HepG2 (cell line): ENCODE data around the gene GADD45GIP1. TPM values are rescaled to one million over a fixed set of nuclear protein-coding genes. Genes with fewer than 3 reads are reported as not detected.

Source experiments
- DNMT3B ChIP-seq: conservative IDR thresholded peaks from 2 replicates; pipeline ENCODE4 v1.6.1; 2016; ENCODE audit warnings: missing biosample characterization, control low read depth
- ELF4 ChIP-seq: sonication (generic); formaldehyde crosslinking; IDR thresholded peaks from 2 replicates; pipeline ENCODE4 v1.5.0; 2020; ENCODE audit warnings: missing genetic modification reagents, mild to moderate bottlenecking, moderate library complexity, borderline replicate concordance
- ETV6 ChIP-seq: sonication (generic); formaldehyde crosslinking; conservative IDR thresholded peaks from 2 replicates; pipeline ENCODE4 v1.4.0; 2020; ENCODE audit warnings: missing genetic modification reagents
- FOXK1 ChIP-seq: sonication (generic); formaldehyde crosslinking; IDR thresholded peaks from 2 replicates; pipeline ENCODE4 v1.4.0; 2020; ENCODE audit warnings: low read depth, missing genetic modification reagents, borderline replicate concordance
- HINFP ChIP-seq: sonication (generic); formaldehyde crosslinking; IDR thresholded peaks from 2 replicates; pipeline ENCODE4 v1.4.0; 2020; ENCODE audit warnings: low read depth, mild to moderate bottlenecking, missing genetic modification reagents
- IRF9 ChIP-seq: sonication (generic); formaldehyde crosslinking; IDR thresholded peaks from 2 replicates; pipeline ENCODE4 v1.8.0; 2022; ENCODE audit warnings: missing genetic modification reagents, mild to moderate bottlenecking, borderline replicate concordance
- JUNB ChIP-seq: sonication (generic); formaldehyde crosslinking; IDR thresholded peaks from 2 replicates; pipeline ENCODE4 v1.8.0; 2022; ENCODE audit warnings: missing genetic modification reagents, mild to moderate bottlenecking, borderline replicate concordance
- LRRFIP1 ChIP-seq: sonication (generic); formaldehyde crosslinking; conservative IDR thresholded peaks from 2 replicates; pipeline ENCODE4 v1.4.0; 2020; ENCODE audit warnings: missing genetic modification reagents
- MED8 ChIP-seq: sonication (generic); formaldehyde crosslinking; IDR thresholded peaks from 2 replicates; pipeline ENCODE4 v1.8.1; 2023; ENCODE audit warnings: mild to moderate bottlenecking, missing genetic modification reagents; ENCODE audit not compliant: insufficient replicate concordance
- MEIS1 ChIP-seq: sonication (generic); formaldehyde crosslinking; IDR thresholded peaks from 2 replicates; pipeline ENCODE4 v1.9.0; 2021; ENCODE audit warnings: mild to moderate bottlenecking, missing genetic modification reagents, moderate library complexity, borderline replicate concordance
- SIN3B ChIP-seq: fragments of 150-350 bp; IDR thresholded peaks from 2 replicates; pipeline ENCODE4 v1.6.1; 2014; ENCODE audit warnings: low read length
- SIX4 ChIP-seq: sonication (generic); formaldehyde crosslinking; IDR thresholded peaks from 2 replicates; pipeline ENCODE4 v1.4.0; 2020; ENCODE audit warnings: missing genetic modification reagents
- SRF ChIP-seq: IDR thresholded peaks from 2 replicates; pipeline ENCODE4 v1.6.1; 2011; ENCODE audit warnings: mild to moderate bottlenecking, low read depth, low read length, moderate library complexity
- THRA ChIP-seq: sonication (generic); formaldehyde crosslinking; IDR thresholded peaks from 2 replicates; pipeline ENCODE4 v1.4.0; 2020; ENCODE audit warnings: missing genetic modification reagents, borderline replicate concordance
- ZBTB44 ChIP-seq: sonication (generic); formaldehyde crosslinking; IDR thresholded peaks from 2 replicates; pipeline ENCODE4 v1.4.0; 2020; ENCODE audit warnings: missing genetic modification reagents
- ZIK1 ChIP-seq: sonication (generic); formaldehyde crosslinking; IDR thresholded peaks from 2 replicates; pipeline ENCODE4 v1.5.0; 2020; ENCODE audit warnings: mild to moderate bottlenecking, low read depth, missing genetic modification reagents, borderline replicate concordance
- ZMYM2 ChIP-seq: sonication (generic); formaldehyde crosslinking; IDR thresholded peaks from 2 replicates; pipeline ENCODE4 v1.8.0; 2022; ENCODE audit warnings: mild to moderate bottlenecking, missing genetic modification reagents
- ZNF615 ChIP-seq: sonication (generic); formaldehyde crosslinking; IDR thresholded peaks from 2 replicates; pipeline ENCODE4 v1.5.0; 2020; ENCODE audit warnings: mild to moderate bottlenecking, missing genetic modification reagents, borderline replicate concordance
- ZNF746 ChIP-seq: sonication (generic); formaldehyde crosslinking; IDR thresholded peaks from 2 replicates; pipeline ENCODE4 v1.8.0; 2022; ENCODE audit warnings: mild to moderate bottlenecking, missing genetic modification reagents
- ZNF841 ChIP-seq: sonication (generic); formaldehyde crosslinking; IDR thresholded peaks from 2 replicates; pipeline ENCODE4 v1.8.1; 2023; ENCODE audit warnings: missing genetic modification reagents, borderline replicate concordance
- ZNF879 ChIP-seq: sonication (generic); formaldehyde crosslinking; IDR thresholded peaks from 2 replicates; pipeline ENCODE4 v1.8.1; 2023; ENCODE audit warnings: missing genetic modification reagents
- polyA plus RNA-seq, 8 experiments: library from polyadenylated mRNA; depleted of rRNA in 3 of 8; stranded (reverse) in 7 of 8; unstranded in 1 of 8; fragments of >200 nt; fragmentation: Illumina TruSeq in 4 of 8; extraction: Trizol in 4 of 8; gene quantifications; 2 replicates each; pipeline versions ENCODE4 v1.2.1 to v1.2.3, GENCODE V29; 2011 to 2016; ENCODE audit warnings: low read depth in 4 of 8, missing spikeins in 1 of 8, mixed read lengths in 1 of 8; ENCODE audit not compliant: insufficient read depth in 1 of 8
- total RNA-seq, 5 experiments: library from RNA; depleted of rRNA; stranded (reverse); fragments of >200 nt; fragmentation: Illumina TruSeq; extraction: Trizol; gene quantifications; 2 replicates each; pipeline ENCODE4 v1.2.3, GENCODE V29; 2016; ENCODE audit warnings: low read depth in 1 of 5

Gene GADD45GIP1
- total and polyA plus RNA-seq, 2 of the 13 experiments (the other 11 are each of a cell fraction or from before 2014, with no cell fraction given), result 24.6 to 30.7 TPM

- TF ChIP-seq THRA (CRISPR knock-in tag), result no peak
- no peak for TF ChIP-seq SIX4 (CRISPR knock-in tag)
- no peak for TF ChIP-seq JUNB (CRISPR knock-in tag)
- 0 out of 2 replicates have a peak, but pooled peaks have one; percentile 10 for TF ChIP-seq ZNF615
- TF ChIP-seq FOXK1 (CRISPR knock-in tag), result no peak
- TF ChIP-seq ZNF746 (CRISPR knock-in tag), result no peak
- TF ChIP-seq SRF, result no peak
- TF ChIP-seq DNMT3B (CRISPR knock-in tag), result no peak; the same call in 1 of the 2 replicates
- TF ChIP-seq ZIK1 (CRISPR knock-in tag), result no peak
- TF ChIP-seq HINFP, result no peak
- no peak for TF ChIP-seq ZNF841
- no peak for TF ChIP-seq ZMYM2
- TF ChIP-seq MEIS1, result peak; percentile 11; the same call in 1 of the 2 replicates
- TF ChIP-seq IRF9, result no peak
- no peak for TF ChIP-seq ELF4 (CRISPR knock-in tag)
- no peak for TF ChIP-seq SIN3B
- TF ChIP-seq LRRFIP1 (CRISPR knock-in tag), result no peak
- peak; percentile 85 for TF ChIP-seq ZNF879 (CRISPR knock-in tag)
- no peak; the same call in 1 of the 2 replicates for TF ChIP-seq ETV6 (CRISPR knock-in tag)
- TF ChIP-seq MED8 (CRISPR knock-in tag), result no peak
- no peak for TF ChIP-seq ZBTB44
These were observed 18.0 kb downstream of the GADD45GIP1 start (continued) for GRCh38 chr19:12938779-12939601.
